Stomach (tissue), 4 donors: ENCODE measurements around the gene RHBDL3.

Experiments used
- CTCF ChIP-seq, 7 experiments: fragments of 450-650 bp in 4 of 7; fragments of 200-600 bp in 3 of 7; sonication (generic) in 3 of 7; IDR thresholded peaks; one replicate each; pipeline ENCODE4 v1.5.1; 2016 to 2019; ENCODE audit warnings: antibody characterized with exemption in 7 of 7, control low read depth in 2 of 7, mild to moderate bottlenecking in 1 of 7
- EP300 ChIP-seq: sonication (generic); formaldehyde crosslinking; IDR thresholded peaks from one replicate; pipeline ENCODE4 v1.6.1; 2017; ENCODE audit warnings: antibody characterized with exemption
- POLR2A ChIP-seq, 4 donors: fragments of 450-650 bp; IDR thresholded peaks; one replicate each; pipeline ENCODE4 v1.6.1; 2016; ENCODE audit warnings: antibody characterized with exemption in 4 of 4, control low read depth in 2 of 4, mild to moderate bottlenecking in 1 of 4, moderate library complexity in 1 of 4
- POLR2AphosphoS5 ChIP-seq, 3 donors: sonication (generic); formaldehyde crosslinking; IDR thresholded peaks; one replicate each; pipeline ENCODE4 v1.6.1; 2016; ENCODE audit warnings: antibody characterized with exemption in 3 of 3

- TF ChIP-seq POLR2A (IDR thresholded peaks at IDR 0.05) = no peak
- no peak for TF ChIP-seq CTCF (IDR thresholded peaks at IDR 0.05)
- no peak for TF ChIP-seq EP300
- TF ChIP-seq POLR2AphosphoS5 (IDR thresholded peaks at IDR 0.05) = no peak
Measured at GRCh38 chr17:32292094-32292493, 26.5 kb downstream of the RHBDL3 start.
